Retinal pigment epithelial cell (primary cell): ENCODE data around the gene KCNQ2.

Experiments used
- DNase-seq: peaks from one replicate; pipeline ENCODE4 v3.0.0-alpha.2; 2010; ENCODE audit warnings: low read depth
- H3K4me3 ChIP-seq: 2 replicates; pipeline ENCODE4 v1.5.1; 2011; ENCODE audit warnings: mild to moderate bottlenecking, low read length, control low read depth, moderate library complexity
- TF ChIP-seq, protein P1 (sequence below): conservative IDR thresholded peaks from 2 replicates; pipeline ENCODE4 v1.5.1; 2011; ENCODE audit warnings: low read depth, low read length, control low read depth, inconsistent platforms

KCNQ2 gene

DNA sequence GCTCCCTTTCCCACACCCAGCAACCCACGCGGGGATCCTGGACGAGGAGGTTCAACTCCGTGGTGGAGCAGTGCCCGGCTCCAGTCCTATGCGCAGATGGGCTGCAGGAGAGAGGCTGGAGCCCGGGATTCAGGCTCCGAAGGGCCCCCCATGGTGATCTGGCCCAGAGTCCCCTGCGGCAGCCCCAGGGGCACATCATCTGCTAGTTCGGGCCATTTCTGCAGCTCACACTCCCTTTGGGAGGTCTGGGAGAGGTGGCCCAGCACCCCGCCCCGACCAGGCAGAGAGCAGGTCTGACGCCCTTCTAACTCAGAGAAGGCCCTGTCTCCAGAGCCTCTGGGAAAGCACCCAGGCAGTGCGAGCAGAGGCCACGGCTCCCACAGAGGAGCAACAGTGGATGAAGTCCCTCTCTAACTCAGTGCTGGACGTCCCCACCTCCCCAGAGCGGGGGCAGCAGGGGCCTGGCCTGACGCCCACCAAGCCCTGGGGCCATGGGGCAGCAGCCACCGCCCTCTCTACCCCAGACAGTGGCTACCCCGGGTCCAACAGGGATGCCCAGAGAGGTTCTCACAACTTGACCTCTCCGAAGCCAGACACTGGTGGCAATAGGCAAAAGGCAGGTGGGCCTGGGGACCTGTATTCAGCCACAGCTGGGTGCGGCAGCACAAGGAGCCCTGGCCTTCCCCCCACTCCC is 3.3 kb downstream of the KCNQ2 start:
- no peak for DNase-seq
- H3K4me3 ChIP-seq, result no peak overlapping the region
- TF ChIP-seq, protein P1, sequence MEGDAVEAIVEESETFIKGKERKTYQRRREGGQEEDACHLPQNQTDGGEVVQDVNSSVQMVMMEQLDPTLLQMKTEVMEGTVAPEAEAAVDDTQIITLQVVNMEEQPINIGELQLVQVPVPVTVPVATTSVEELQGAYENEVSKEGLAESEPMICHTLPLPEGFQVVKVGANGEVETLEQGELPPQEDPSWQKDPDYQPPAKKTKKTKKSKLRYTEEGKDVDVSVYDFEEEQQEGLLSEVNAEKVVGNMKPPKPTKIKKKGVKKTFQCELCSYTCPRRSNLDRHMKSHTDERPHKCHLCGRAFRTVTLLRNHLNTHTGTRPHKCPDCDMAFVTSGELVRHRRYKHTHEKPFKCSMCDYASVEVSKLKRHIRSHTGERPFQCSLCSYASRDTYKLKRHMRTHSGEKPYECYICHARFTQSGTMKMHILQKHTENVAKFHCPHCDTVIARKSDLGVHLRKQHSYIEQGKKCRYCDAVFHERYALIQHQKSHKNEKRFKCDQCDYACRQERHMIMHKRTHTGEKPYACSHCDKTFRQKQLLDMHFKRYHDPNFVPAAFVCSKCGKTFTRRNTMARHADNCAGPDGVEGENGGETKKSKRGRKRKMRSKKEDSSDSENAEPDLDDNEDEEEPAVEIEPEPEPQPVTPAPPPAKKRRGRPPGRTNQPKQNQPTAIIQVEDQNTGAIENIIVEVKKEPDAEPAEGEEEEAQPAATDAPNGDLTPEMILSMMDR, result no peak

- TF ChIP-seq, protein P1, result no peak
- no peak overlapping the region for H3K4me3 ChIP-seq
- DNase-seq, result no peak
These were observed 4.0 kb downstream of the KCNQ2 start for GRCh38 chr20:63468421-63468820.

- no peak for DNase-seq
- TF ChIP-seq, protein P1, result no peak
- no peak overlapping the region for H3K4me3 ChIP-seq
These were observed 5.0 kb downstream of the KCNQ2 start for GRCh38 chr20:63467294-63468083.

DNA sequence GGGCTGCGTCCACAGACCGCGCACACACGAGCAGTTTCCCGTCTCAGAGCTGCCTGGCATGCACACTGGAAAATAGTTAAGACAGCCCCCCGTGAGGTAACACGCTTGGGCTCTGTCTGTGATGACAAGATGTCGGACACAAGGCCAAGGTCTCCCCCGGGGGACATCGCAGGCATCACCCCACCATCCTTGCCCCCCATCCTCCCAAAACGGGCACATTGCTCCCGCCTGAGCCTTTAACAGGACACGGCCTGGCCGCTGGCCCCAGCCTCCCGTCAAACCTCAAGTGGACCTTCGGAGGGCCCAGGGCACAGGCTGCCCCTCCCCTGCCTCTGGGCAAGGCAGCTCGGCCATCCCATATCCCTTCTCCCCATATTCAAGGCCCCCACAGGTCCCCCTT is 5.6 kb downstream of the KCNQ2 start:
- no peak overlapping the region for H3K4me3 ChIP-seq
- DNase-seq, result no peak
- TF ChIP-seq, protein P1, result no peak

DNA sequence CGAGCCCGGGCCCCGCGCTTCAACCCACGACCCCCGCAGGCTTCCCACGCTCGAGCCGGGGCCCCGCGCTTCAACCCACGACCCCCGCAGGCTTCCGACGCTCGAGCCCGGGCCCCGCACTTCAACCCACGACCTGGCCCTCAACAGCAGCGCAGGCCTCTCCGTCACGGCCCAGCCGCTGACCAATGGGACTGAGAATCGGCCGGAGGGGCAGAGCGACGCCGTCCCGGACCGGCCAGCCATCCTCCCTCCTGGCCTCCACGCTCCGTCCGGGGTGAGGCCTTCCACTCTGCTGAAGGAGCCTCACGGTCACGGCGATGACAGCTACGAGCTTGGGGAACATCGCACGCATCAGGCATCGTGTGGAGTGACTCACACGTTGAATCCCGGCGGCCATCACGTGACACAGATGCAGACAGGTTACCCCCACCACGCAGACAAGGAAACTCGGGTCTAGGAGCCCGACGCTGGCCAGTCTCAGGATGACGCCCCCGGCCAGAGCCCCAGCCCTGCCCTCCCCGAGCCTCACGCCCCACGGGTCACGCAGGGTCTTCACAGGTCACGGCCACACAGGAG is 6.1 kb downstream of the KCNQ2 start:
- no peak overlapping the region for H3K4me3 ChIP-seq
- TF ChIP-seq, protein P1, result no peak

GRCh38 chr20:63465380-63466249 is 6.8 kb downstream of the KCNQ2 start:
- no peak overlapping the region for H3K4me3 ChIP-seq
- no peak for DNase-seq
- TF ChIP-seq, protein P1, result no peak

More for the DNA sequence above, 6.1 kb downstream of the KCNQ2 start:
- no peak for DNase-seq
